Brain microvascular endothelial cell (primary cell): Measurements from ENCODE around the gene ZNF423.

ENCODE experiments used
- DNase-seq: peaks from one replicate; pipeline ENCODE4 v3.0.0-alpha.2; 2020
- H3K27ac ChIP-seq: fragments of 250-450 bp; sonication (Bioruptor Pico); 2 replicates; pipeline ENCODE4 v1.5.1; 2020; ENCODE audit warnings: mild to moderate bottlenecking, moderate library complexity
- H3K27me3 ChIP-seq: fragments of 250-450 bp; sonication (Bioruptor Pico); replicated peaks from 2 replicates; pipeline ENCODE4 v1.5.1; 2020; ENCODE audit warnings: mild to moderate bottlenecking
- H3K36me3 ChIP-seq: fragments of 250-450 bp; sonication (Bioruptor Pico); replicated peaks from 2 replicates; pipeline ENCODE4 v1.5.1; 2020; ENCODE audit warnings: mild to moderate bottlenecking
- H3K4me3 ChIP-seq: 2 replicates; pipeline ENCODE4 v1.5.1; 2011; ENCODE audit warnings: low read depth, mild to moderate bottlenecking, control low read depth, low read length, moderate library complexity
- in situ Hi-C: cut with HindIII; loops from 2 replicates; pipeline ENCODE4 v1.10.0; 2017; ENCODE audit warnings: low sequenced_read_pairs, low pct_ligation_motif_present
- TF ChIP-seq, protein P1 (sequence below): IDR thresholded peaks from 2 replicates; pipeline ENCODE4 v1.5.1; 2011; ENCODE audit warnings: low read depth, mild to moderate bottlenecking, moderate library complexity, low read length, control low read depth, inconsistent platforms; ENCODE audit errors: missing control alignments

ZNF423 gene

DNA sequence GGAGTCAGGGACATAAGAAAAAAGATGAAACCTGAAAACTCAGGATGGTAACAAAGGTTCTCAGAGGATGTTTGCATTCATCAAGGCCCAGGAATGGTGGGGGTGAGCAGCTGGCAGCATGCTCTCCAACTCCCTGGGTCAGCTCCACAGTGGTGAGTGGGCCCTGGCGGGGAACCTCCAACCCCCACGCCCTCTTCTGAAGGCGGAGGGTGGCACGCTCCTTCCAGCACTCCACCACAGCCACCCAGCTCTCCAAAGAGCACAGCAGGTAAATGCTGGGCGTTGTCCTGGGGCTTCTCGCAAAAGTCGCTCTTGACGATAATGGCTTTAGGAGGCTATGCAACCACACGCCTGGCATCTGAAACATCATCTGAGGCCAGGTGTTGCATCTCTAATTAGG lies 308.5 kb downstream of the ZNF423 start:
- TF ChIP-seq, protein P1, sequence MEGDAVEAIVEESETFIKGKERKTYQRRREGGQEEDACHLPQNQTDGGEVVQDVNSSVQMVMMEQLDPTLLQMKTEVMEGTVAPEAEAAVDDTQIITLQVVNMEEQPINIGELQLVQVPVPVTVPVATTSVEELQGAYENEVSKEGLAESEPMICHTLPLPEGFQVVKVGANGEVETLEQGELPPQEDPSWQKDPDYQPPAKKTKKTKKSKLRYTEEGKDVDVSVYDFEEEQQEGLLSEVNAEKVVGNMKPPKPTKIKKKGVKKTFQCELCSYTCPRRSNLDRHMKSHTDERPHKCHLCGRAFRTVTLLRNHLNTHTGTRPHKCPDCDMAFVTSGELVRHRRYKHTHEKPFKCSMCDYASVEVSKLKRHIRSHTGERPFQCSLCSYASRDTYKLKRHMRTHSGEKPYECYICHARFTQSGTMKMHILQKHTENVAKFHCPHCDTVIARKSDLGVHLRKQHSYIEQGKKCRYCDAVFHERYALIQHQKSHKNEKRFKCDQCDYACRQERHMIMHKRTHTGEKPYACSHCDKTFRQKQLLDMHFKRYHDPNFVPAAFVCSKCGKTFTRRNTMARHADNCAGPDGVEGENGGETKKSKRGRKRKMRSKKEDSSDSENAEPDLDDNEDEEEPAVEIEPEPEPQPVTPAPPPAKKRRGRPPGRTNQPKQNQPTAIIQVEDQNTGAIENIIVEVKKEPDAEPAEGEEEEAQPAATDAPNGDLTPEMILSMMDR = no peak
- Histone ChIP-seq H3K27me3 (no peaks in the 10 kb centered on the region), H3K27ac (no peak overlapping the region), H3K36me3 (no peaks in the 10 kb centered on the region), H3K4me3 (no peak overlapping the region)
- DNase-seq = no peak
- in situ Hi-C loops = no loop called here

DNA sequence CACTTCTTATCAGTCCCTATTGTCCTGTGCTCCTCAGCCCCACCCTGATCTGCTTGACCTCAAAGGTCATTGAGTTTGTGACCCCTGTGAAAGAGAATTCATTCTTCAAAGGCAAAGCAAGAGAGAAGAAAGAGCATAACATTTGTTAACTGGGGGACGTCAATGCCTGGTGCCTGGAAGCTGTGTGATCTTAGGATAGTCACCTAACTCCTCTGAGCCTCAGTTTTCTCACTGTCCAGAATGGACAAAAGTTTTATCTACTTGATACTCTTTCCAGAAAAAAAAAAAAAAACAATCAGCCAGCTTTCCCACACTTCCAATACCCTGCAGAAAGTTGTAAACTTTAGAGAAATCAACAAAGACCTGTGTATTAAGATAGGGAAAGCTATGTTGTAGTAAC lies 309.2 kb downstream of the ZNF423 start:
- in situ Hi-C loops = no loop called here
- H3K36me3 ChIP-seq = no peaks in the 10 kb centered on the region
- TF ChIP-seq, protein P1 = no peak
- DNase-seq = no peak
- no peak overlapping the region for H3K27ac ChIP-seq
- no peak overlapping the region for H3K4me3 ChIP-seq
- H3K27me3 ChIP-seq = no peaks in the 10 kb centered on the region

DNA sequence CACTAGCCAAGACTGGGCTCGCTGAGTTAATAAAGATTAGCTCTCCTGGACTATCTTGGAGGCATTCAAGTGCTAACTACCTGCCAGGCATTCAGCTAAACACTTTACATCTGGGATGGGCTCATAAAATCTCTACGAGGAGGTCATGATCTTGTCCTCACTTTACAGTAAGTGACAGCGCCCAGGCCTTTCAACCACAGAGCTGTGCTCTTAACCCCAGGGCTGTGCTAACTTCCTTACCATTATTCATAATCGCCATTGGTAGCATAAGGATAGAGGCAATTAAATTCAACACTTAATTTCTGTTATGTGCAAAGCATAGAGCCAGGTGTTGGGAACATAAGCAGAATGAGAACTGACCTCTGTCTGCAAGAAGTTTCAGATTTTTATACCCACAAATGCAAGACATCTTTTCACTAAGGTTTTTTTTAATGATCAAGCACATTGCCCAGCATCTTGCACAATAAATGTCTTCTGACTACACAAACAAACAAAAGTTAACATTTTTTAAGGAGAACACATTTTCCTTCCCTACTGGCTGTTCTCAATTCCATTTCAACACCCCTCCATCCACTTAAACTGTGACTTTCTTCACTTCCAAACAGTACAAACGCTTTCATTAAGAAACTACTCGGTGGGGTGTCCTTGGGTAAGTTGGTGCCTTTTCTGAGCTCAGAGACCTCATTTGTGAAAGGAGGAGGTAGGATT lies 310.0 kb downstream of the ZNF423 start:
- Histone ChIP-seq H3K4me3 (no peak overlapping the region), H3K27ac (no peak overlapping the region), H3K27me3 (no peaks in the 10 kb centered on the region), H3K36me3 (no peaks in the 10 kb centered on the region)
- TF ChIP-seq, protein P1 = no peak
- in situ Hi-C loops = no loop called here
- no peak for DNase-seq

DNA sequence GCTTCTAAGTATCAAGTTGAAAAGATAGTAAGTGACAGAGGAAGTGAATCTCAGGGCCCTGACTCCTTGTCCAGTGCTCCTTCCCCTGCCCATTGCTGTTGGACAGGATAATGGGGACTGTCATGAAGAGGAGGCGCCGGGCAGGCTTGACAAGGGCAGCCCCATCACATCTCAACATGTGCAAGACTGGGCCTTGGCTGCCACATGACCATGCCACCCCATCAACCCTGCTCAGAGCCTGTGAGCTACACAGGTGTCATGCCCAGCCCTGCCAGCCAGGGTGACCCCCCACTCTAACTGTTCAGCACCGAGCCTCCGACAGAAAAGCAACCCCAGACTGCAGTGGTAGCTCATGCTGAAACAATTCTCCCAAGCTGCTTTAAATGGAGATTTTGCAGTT lies 310.7 kb downstream of the ZNF423 start:
- TF ChIP-seq, protein P1 = no peak
- Histone ChIP-seq H3K27ac (no peak overlapping the region), H3K36me3 (no peaks in the 10 kb centered on the region), H3K27me3 (no peaks in the 10 kb centered on the region), H3K4me3 (no peak overlapping the region)
- in situ Hi-C loops = no loop called here
- DNase-seq = no peak

DNA sequence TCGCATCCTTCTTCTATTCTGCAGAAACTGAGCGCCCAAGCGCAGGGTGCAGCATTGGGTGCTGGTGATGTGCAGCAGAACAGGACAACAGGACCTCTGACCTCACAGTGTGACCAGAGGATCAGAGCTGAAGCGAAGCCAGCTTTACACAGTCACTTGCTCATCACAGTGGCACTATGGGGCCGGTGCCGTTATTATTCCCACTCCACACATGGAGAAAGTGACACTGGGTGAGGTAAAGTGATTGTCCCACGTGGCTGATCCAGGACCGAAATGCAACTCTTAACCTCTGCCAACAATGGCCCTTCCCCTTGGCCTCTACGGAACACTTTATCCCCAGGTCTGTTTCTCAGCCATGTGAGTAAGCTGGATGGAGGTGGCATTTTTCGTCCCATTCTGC lies 311.1 kb downstream of the ZNF423 start:
- H3K27me3 ChIP-seq = no peaks in the 10 kb centered on the region
- DNase-seq = no peak
- no peaks in the 10 kb centered on the region for H3K36me3 ChIP-seq
- H3K27ac ChIP-seq = no peak overlapping the region
- in situ Hi-C loops = no loop called here
- no peak overlapping the region for H3K4me3 ChIP-seq
- TF ChIP-seq, protein P1 = no peak

DNA sequence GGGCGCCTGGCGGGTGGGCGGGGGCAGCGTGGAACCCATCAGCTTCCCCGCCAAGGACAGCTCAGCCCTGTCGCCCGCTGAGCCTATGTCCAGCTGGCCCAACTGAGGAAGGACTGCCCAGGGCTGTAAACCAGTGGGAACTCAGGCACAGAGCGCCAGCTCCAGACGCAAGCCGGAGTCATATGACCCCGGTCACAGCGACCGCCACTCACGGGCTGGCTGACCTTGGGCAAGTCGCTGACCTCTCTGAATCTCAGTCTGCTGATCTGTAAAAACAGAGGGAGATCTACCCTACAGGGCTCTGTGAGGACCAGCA lies 312.3 kb downstream of the ZNF423 start:
- in situ Hi-C loops = no loop called here
- Histone ChIP-seq H3K4me3 (no peak overlapping the region), H3K36me3 (no peaks in the 10 kb centered on the region), H3K27me3 (no peaks in the 10 kb centered on the region), H3K27ac (no peak overlapping the region)
- TF ChIP-seq, protein P1 = no peak
- no peak for DNase-seq
